Esophagus (tissue), 2 donors: ENCODE data around the gene PRKAR1A. TPM values are rescaled to one million over a fixed set of nuclear protein-coding genes. Genes with fewer than 3 reads are reported as not detected.

Experiments
- H3K27ac ChIP-seq, 2 donors: one replicate each; pipeline ENCODE4 v1.5.1; 2013; ENCODE audit warnings: low read depth in 2 of 2, mild to moderate bottlenecking in 2 of 2, inconsistent platforms in 1 of 2, low read length in 1 of 2, moderate library complexity in 1 of 2
- H3K27me3 ChIP-seq, 2 donors: one replicate each; pipeline ENCODE4 v1.6.1; 2013; ENCODE audit warnings: low read length in 2 of 2, control low read depth in 1 of 2, mild to moderate bottlenecking in 1 of 2; ENCODE audit not compliant: insufficient read depth in 2 of 2, control insufficient read depth in 1 of 2
- H3K36me3 ChIP-seq, 2 donors: one replicate each; pipeline ENCODE4 v1.6.1; 2013; ENCODE audit warnings: low read length in 1 of 2; ENCODE audit not compliant: control insufficient read depth in 2 of 2, insufficient read depth in 2 of 2
- H3K4me1 ChIP-seq, 2 donors: one replicate each; pipeline ENCODE4 v1.6.1; 2013; ENCODE audit warnings: low read length in 1 of 2; ENCODE audit not compliant: control insufficient read depth in 2 of 2, insufficient read depth in 2 of 2
- H3K4me3 ChIP-seq, 2 donors: one replicate each; pipeline ENCODE4 v1.5.1; 2013; ENCODE audit warnings: low read length in 2 of 2, mild to moderate bottlenecking in 2 of 2, low read depth in 1 of 2, moderate library complexity in 1 of 2
- H3K9me3 ChIP-seq, 2 donors: one replicate each; pipeline ENCODE4 v1.6.1; 2013; ENCODE audit warnings: mild to moderate bottlenecking in 2 of 2, low read depth in 1 of 2, low read length in 1 of 2, moderate library complexity in 1 of 2; ENCODE audit not compliant: control insufficient read depth in 2 of 2, insufficient read depth in 1 of 2
- WGBS, 2 donors: extraction: QIAGEN DNeasy Blood & Tissue Kit; methylation state at CpG; one replicate each; pipeline ENCODE4 v1.1.7; 2013; 5-methylcytosine and 5-hydroxymethylcytosine counted together
- polyA plus RNA-seq, 2 donors: library from polyadenylated mRNA; stranded (reverse); fragments of 200-250 nt; gene quantifications; one replicate each; pipeline ENCODE4 v1.2.3, GENCODE V29; 2013
- donor health status: healthy with polysubstance abuse.
- donor health status: Bipolar disorder and iron deficiency.

PRKAR1A gene
- polyA plus RNA-seq: 10 to 100 TPM; 25.7 to 55.8 TPM

- H3K4me1 ChIP-seq: peaks cover 0 to 2% of the 10 kb centered on the region in 2 donors
- H3K27ac ChIP-seq: peak within 1 kb of the TSS; percentile 95 to 98
- H3K4me3 ChIP-seq: peak within 1 kb of the TSS; percentile 87 to 97
- WGBS, 2 donors: 1% methylated on average over 44 to 81 of the region's 81 CpGs
- H3K36me3 ChIP-seq: peaks cover 0 to 5% of the 10 kb centered on the region in 2 donors
- H3K9me3 ChIP-seq: no peaks in the 10 kb centered on the region
- H3K27me3 ChIP-seq: no peaks in the 10 kb centered on the region
Measured at GRCh38 chr17:68512247-68512959, at the start of gene PRKAR1A. PRKAR1A (plus strand) TSS chr17:68512430; CDS start chr17:68515400, 2,970 bp downstream.

DNA sequence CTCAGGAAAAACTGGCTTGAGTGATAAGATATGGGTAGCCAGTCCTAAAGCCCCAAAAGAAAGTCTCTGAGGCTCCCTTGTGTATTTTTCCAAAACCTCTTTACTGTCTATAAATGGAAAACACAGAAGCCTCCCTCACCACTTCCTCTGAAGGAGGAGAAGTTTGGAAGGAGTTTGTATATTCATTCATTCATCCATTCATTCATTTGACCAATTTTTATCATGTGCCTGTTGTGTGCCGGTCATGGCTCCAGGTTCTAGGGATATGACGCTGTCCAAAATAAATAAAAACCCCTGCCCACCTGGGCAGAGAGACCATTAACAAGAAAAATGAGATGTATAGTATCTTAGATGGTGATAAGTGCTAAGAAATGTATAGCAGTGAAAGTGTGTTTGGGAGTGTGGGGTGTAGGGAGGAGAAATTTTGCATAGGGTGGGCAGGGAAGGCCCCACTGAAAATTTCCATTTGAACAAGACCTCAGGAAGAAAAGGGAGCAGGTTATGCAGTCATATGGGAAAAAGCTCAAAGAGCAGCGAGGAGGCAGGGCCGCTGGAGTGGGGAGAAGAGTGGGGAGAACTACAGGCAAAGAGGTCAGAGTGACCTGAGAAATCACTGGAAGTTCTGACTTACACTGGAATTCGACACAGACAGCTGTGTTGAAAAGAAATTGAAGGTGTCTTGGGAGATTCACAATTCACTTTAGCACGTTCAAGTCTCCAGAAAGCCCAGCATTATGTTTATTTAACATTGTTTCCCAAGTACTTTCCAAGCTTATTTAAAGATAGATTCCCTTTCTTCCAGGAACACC lies 48.8 kb upstream of the PRKAR1A start:
- WGBS, 2 donors: 54 to 55% methylated on average over 6 of the region's 6 CpGs
- H3K27me3 ChIP-seq: no peaks in the 10 kb centered on the region
- H3K9me3 ChIP-seq: no peaks in the 10 kb centered on the region
- H3K36me3 ChIP-seq: no peaks in the 10 kb centered on the region
- no peak overlapping the region for H3K27ac ChIP-seq
- no peak overlapping the region for H3K4me3 ChIP-seq
- peaks cover 2 to 10% of the 10 kb centered on the region in 2 donors for H3K4me1 ChIP-seq

GRCh38 chr17:68468334-68468733 lies 43.9 kb upstream of the PRKAR1A start:
- H3K36me3 ChIP-seq: no peaks in the 10 kb centered on the region
- peaks cover 0 to 3% of the 10 kb centered on the region in 2 donors for H3K4me1 ChIP-seq
- H3K4me3 ChIP-seq: no peak overlapping the region
- no peaks in the 10 kb centered on the region for H3K27me3 ChIP-seq
- 51 to 67% methylated on average over 5 of the region's 5 CpGs for WGBS, 2 donors
- H3K9me3 ChIP-seq: no peaks in the 10 kb centered on the region
- H3K27ac ChIP-seq: no peak overlapping the region

- no peaks in the 10 kb centered on the region for H3K9me3 ChIP-seq
- no peak overlapping the region for H3K4me3 ChIP-seq
- H3K4me1 ChIP-seq: peaks cover 0 to 3% of the 10 kb centered on the region in 2 donors
- H3K27ac ChIP-seq: no peak overlapping the region
- WGBS, 2 donors: 78 to 86% methylated on average over 1 of the region's 1 CpG
- no peaks in the 10 kb centered on the region for H3K36me3 ChIP-seq
- no peaks in the 10 kb centered on the region for H3K27me3 ChIP-seq
Measured at GRCh38 chr17:68468788-68469187, 43.4 kb upstream of the PRKAR1A start.

GRCh38 chr17:68470961-68471360 lies 41.3 kb upstream of the PRKAR1A start:
- H3K27ac ChIP-seq: no peak overlapping the region
- no peaks in the 10 kb centered on the region for H3K27me3 ChIP-seq
- H3K4me3 ChIP-seq: no peak overlapping the region
- H3K9me3 ChIP-seq: no peaks in the 10 kb centered on the region
- WGBS, 2 donors: 92 to 98% methylated on average over 1 of the region's 1 CpG
- no peaks in the 10 kb centered on the region for H3K36me3 ChIP-seq
- H3K4me1 ChIP-seq: peaks cover 0 to 1% of the 10 kb centered on the region in 2 donors

GRCh38 chr17:68480885-68481284 lies 31.3 kb upstream of the PRKAR1A start:
- no peak overlapping the region for H3K27ac ChIP-seq
- no peaks in the 10 kb centered on the region for H3K4me1 ChIP-seq
- 82 to 85% methylated on average over 4 of the region's 4 CpGs for WGBS, 2 donors
- H3K4me3 ChIP-seq: no peak overlapping the region
- H3K36me3 ChIP-seq: no peaks in the 10 kb centered on the region
- H3K27me3 ChIP-seq: peaks cover 0 to 3% of the 10 kb centered on the region in 2 donors
- H3K9me3 ChIP-seq: no peaks in the 10 kb centered on the region

- no peak overlapping the region for H3K27ac ChIP-seq
- 47 to 58% methylated on average over 4 of the region's 4 CpGs for WGBS, 2 donors
- H3K4me3 ChIP-seq: no peak overlapping the region
- H3K4me1 ChIP-seq: no peaks in the 10 kb centered on the region
- H3K9me3 ChIP-seq: no peaks in the 10 kb centered on the region
- no peaks in the 10 kb centered on the region for H3K36me3 ChIP-seq
- H3K27me3 ChIP-seq: peaks cover 0 to 3% of the 10 kb centered on the region in 2 donors
Measured at GRCh38 chr17:68482576-68483041, 29.6 kb upstream of the PRKAR1A start.

GRCh38 chr17:68484458-68484857 lies 27.8 kb upstream of the PRKAR1A start:
- Histone ChIP-seq H3K36me3 (no peaks in the 10 kb centered on the region), H3K27me3 (peaks cover 0 to 3% of the 10 kb centered on the region in 2 donors), H3K9me3 (no peaks in the 10 kb centered on the region), H3K4me1 (no peaks in the 10 kb centered on the region), H3K4me3 (no peak overlapping the region), H3K27ac (no peak overlapping the region)
- WGBS, 2 donors: 43 to 54% methylated on average over 2 of the region's 2 CpGs

DNA sequence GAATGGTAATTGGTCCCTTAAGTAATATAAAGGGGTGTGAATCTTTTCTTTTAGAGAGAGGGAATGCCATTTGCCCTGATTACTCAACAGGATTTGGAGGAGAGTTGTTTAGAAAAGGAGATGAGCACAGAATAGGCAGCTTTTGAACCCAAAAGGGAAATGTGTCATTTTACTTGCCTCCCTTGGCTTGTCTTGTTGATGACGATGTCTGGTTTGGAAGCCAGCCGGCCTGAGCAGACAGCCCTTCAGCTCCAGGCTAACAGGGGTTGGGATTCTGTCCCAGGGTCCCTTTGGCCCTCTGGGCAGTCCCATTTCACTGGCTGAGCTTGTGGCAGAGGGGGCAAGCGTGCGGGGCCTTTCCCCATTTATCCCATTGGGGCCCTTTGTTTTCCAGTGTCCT lies 22.3 kb upstream of the PRKAR1A start:
- Histone ChIP-seq H3K4me3 (no peak overlapping the region), H3K27ac (no peak overlapping the region), H3K4me1 (no peaks in the 10 kb centered on the region), H3K9me3 (no peaks in the 10 kb centered on the region), H3K27me3 (peaks cover 0 to 3% of the 10 kb centered on the region in 2 donors), H3K36me3 (no peaks in the 10 kb centered on the region)
- WGBS, 2 donors: 78 to 81% methylated on average over 4 of the region's 4 CpGs
